GM12873 (cell line): Measurements from ENCODE around the gene MRPL2.

ENCODE experiments used
- CTCF ChIP-seq: IDR thresholded peaks from 2 replicates; pipeline ENCODE4 v1.5.1; 2012; ENCODE audit warnings: low read depth, mild to moderate bottlenecking, moderate library complexity, low read length, control low read depth; ENCODE audit not compliant: insufficient read depth; ENCODE audit errors: missing control alignments

Gene MRPL2

DNA sequence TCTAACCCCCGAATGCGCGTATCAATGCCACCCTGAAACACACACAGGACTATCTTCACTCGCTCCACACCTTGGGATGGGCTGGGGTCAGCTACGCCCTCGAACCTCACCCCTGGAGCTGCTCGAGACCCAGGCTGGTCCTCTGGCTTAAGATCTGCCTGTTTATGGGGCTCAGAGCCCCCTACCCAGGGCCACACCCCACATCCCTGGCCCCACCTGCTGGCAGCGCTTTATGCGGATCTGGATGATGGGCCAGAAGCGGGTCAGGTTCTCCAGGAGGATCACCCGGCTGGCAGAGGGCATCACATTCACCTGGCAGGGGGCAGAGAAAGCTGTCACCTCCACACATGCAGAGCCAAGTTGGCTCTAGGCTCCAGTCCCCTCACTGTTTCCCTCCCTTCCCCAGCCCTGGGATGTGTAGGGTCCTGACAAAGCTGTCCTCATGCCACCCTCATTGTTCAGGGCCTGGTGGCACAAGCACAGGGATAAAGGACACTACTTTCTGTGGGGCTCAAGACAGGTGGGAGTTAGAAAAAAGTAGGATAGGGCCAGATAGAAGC, 13.8 kb downstream of the MRPL2 start:
- TF ChIP-seq CTCF, result no peak

DNA sequence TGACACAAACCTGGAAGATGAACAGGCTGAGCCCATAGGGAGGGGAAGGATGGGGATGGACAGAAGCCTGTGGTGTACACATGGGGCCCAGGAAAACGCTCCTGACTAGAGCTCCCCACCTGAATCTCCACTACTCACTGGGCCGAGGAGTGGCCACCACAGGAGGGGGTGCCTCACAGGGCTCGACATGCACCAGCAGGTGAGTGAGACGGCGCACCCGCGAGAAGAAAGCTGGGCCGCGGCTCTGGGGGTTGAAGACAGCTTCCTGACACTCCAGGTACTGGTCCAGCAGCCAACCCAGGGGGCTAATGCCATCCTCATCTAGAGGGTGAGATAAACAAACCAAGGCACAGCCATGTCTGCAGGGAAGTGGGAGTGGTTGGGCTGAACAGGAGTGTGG, 15.9 kb downstream of the MRPL2 start:
- no peak for TF ChIP-seq CTCF

GRCh38 chr6:43040542-43041257, 18.5 kb downstream of the MRPL2 start:
- TF ChIP-seq CTCF, result no peak

DNA sequence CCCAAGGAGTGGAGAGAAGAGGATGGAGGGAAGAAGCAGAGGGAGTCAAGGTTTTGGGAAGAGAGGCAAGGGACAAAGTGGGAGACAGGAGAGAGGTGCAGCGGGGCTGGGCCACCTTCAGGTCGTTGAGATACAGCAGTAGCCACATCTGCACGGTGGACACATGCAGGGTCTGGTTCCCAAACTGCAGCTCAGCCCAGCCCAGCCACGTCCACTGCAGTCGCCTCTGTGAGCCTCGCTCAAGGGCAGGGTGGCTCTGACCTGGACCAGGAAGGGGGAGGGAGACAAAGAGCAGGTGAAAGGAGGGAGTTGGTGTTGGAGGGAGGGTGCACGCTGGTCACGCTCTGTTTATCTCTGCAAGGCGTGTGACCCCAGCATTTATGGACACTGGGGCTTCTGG, 20.5 kb downstream of the MRPL2 start:
- TF ChIP-seq CTCF, result no peak

DNA sequence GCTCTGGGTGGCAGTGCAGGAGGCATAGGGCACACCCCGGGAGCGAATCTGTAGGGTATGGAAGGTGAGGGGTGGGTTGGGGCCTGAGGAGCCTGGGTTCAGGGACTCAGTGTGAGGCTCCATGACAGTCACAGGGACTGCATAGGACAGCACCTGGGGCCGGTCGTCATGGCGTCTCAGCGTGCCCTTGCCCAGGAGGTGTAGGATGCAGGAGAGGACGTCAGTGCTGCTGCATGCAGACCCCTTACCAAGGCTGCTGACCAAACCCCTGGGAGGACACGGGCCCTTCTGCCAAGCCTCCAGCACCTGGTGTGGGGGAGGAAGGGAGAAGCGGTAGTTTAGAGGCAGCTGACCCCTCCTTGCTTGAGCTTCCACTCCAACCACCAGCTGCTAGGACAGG, 21.5 kb downstream of the MRPL2 start:
- no peak for TF ChIP-seq CTCF

DNA sequence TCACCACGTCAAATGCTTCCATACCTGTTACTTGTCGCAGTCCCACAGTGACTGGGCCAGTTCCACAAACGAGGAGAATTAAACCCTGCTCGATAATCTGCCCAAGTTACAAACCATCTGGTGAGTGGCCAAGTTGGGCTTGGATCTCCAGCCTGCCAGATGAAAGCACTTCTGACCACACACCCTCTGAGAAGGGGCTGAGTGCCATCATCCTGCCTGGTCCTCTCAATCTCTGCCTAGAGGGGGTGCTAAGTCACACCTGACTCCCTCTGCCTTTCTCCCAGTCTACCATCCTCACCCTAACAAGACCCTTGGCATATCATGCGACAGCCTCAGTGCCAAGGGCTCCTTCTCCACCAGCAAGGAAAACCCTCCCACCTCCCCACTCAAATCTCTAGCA, 22.0 kb downstream of the MRPL2 start:
- no peak for TF ChIP-seq CTCF

GRCh38 chr6:43036712-43037111, 22.5 kb downstream of the MRPL2 start:
- no peak for TF ChIP-seq CTCF
